Lower leg skin (tissue), 3 donors: Measurements from ENCODE around the gene ALOX15.

ENCODE experiments used
- POLR2A ChIP-seq, 2 donors: fragments of 450-650 bp; IDR thresholded peaks; one replicate each; pipeline ENCODE4 v1.6.1; 2016 to 2017; ENCODE audit warnings: antibody characterized with exemption in 2 of 2, mild to moderate bottlenecking in 1 of 2, moderate library complexity in 1 of 2
- TF ChIP-seq, protein P1 (sequence below), 3 donors: fragments of 450-650 bp; IDR thresholded peaks; one replicate each; pipeline ENCODE4 v1.5.1; 2016; ENCODE audit warnings: antibody characterized with exemption in 3 of 3, mild to moderate bottlenecking in 3 of 3, moderate library complexity in 2 of 3

DNA sequence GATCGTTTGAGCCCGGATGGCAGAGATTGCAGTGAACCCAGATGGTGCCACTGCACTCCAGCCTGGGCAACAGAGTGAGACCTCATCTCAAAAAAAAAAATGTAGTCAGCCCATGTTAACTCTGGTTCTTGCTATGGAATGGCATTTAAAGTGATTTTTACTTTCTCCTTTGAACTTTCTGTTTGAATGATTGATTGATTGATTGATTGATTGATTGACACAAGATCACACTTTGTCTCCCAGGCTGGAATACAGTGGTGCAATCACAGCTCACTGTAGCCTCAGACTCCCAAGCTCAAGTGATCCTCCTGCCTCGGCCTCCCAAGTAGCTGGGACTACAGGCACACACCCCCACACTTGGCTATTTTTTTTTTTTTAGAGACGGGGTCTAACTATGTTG is 40.2 kb downstream of the ALOX15 start:
- TF ChIP-seq POLR2A (IDR thresholded peaks at IDR 0.05) = no peak
- TF ChIP-seq, protein P1, sequence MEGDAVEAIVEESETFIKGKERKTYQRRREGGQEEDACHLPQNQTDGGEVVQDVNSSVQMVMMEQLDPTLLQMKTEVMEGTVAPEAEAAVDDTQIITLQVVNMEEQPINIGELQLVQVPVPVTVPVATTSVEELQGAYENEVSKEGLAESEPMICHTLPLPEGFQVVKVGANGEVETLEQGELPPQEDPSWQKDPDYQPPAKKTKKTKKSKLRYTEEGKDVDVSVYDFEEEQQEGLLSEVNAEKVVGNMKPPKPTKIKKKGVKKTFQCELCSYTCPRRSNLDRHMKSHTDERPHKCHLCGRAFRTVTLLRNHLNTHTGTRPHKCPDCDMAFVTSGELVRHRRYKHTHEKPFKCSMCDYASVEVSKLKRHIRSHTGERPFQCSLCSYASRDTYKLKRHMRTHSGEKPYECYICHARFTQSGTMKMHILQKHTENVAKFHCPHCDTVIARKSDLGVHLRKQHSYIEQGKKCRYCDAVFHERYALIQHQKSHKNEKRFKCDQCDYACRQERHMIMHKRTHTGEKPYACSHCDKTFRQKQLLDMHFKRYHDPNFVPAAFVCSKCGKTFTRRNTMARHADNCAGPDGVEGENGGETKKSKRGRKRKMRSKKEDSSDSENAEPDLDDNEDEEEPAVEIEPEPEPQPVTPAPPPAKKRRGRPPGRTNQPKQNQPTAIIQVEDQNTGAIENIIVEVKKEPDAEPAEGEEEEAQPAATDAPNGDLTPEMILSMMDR (IDR thresholded peaks at IDR 0.05) = no peak
